K562 (cell line): ENCODE data around the gene SRCAP. TPM values are rescaled to one million over a fixed set of nuclear protein-coding genes. Genes with fewer than 3 reads are reported as not detected.

Source experiments
- ATAC-seq: fragments of 200-7000 bp; cut with Tn5 transposase; 3 replicates; pipeline ENCODE4 v1.9.1; 2020; ENCODE audit warnings: moderate library complexity
- BruUV-seq: library from RNA; stranded (reverse); fragments of 400-500 nt; replicated peaks from 2 replicates; lab custom pipeline; 2021; lab: Mats Ljungman, UMichigan
- CTCF ChIA-PET: fragments of 300-600 bp; formaldehyde crosslinking; extraction: SDS; loops from one replicate; lab custom pipeline; 2021; ENCODE audit warnings: low intra/inter-chr PET ratio; lab: Yijun Ruan, JAX
- POLR2A ChIA-PET: fragments of 300-600, 350-650 bp; sonication (Branson Sonifier 250); formaldehyde crosslinking; extraction: SDS; loops from one replicate; lab custom pipeline; 2021; ENCODE audit warnings: antibody characterized with exemption, inconsistent platforms; lab: Yijun Ruan, JAX
- DNase-seq, 4 experiments: peaks; one replicate each; pipeline versions ENCODE4 v3.0.0 to v3.0.0-alpha.2; 2011 to 2018; ENCODE audit warnings: low spot score in 3 of 4, mixed read lengths in 3 of 4; ENCODE audit errors: extremely low read depth in 1 of 4
- FAIRE-seq: peaks from 2 replicates; lab custom pipeline; 2011; peaks lifted over from hg19 to GRCh38; lab: Jason Lieb, UNC
- H2AFZ ChIP-seq: 2 replicates; pipeline ENCODE4 v1.6.0; 2011; ENCODE audit warnings: low read depth, low read length, control low read depth, inconsistent platforms
- H3K27ac ChIP-seq: fragments of 200-600 bp; 3 replicates; pipeline ENCODE4 v1.8.0; 2011; ENCODE audit warnings: low read depth, mild to moderate bottlenecking, control low read depth, inconsistent platforms, low read length, moderate library complexity, mixed read lengths; ENCODE audit errors: extremely low read depth
- H3K27me3 ChIP-seq, 2 experiments: fragments of 300-600 bp in 1 of 2; 2 replicates in 1 of 2; 3 replicates in 1 of 2; pipeline versions ENCODE4 v1.6.0 to v1.8.0; 2011; ENCODE audit warnings: inconsistent platforms in 2 of 2, low read length in 2 of 2, mild to moderate bottlenecking in 1 of 2, mixed read lengths in 1 of 2, moderate library complexity in 1 of 2; ENCODE audit not compliant: control insufficient read depth in 2 of 2, insufficient read depth in 2 of 2
- H3K36me3 ChIP-seq: fragments of 300-600 bp; 3 replicates; pipeline ENCODE4 v1.8.0; 2011; ENCODE audit warnings: mild to moderate bottlenecking, low read length, inconsistent platforms; ENCODE audit not compliant: control insufficient read depth, insufficient read depth
- H3K4me1 ChIP-seq, 2 experiments: fragments of 200-600 bp in 1 of 2; replicated peaks in 1 of 2; 2 replicates in 1 of 2; 3 replicates in 1 of 2; pipeline versions ENCODE4 v1.5.1 to v1.8.0; 2011; ENCODE audit warnings: inconsistent platforms in 2 of 2, low read length in 2 of 2, mild to moderate bottlenecking in 1 of 2, mixed read lengths in 1 of 2, moderate library complexity in 1 of 2; ENCODE audit not compliant: control insufficient read depth in 2 of 2, insufficient read depth in 2 of 2
- H3K4me2 ChIP-seq: 2 replicates; pipeline ENCODE4 v1.6.1; 2011; ENCODE audit warnings: low read length, control low read depth, inconsistent platforms, mixed read lengths; ENCODE audit not compliant: insufficient read depth
- H3K4me3 ChIP-seq: fragments of 200-600 bp; sonication (generic), shearing (Covaris generic); 2 replicates; pipeline ENCODE4 v1.5.1; 2016; ENCODE audit warnings: control low read depth, inconsistent platforms
- H3K79me2 ChIP-seq: fragments of 200-600 bp; 3 replicates; pipeline ENCODE4 v1.8.0; 2011; ENCODE audit warnings: low read length, inconsistent platforms; ENCODE audit not compliant: control insufficient read depth, insufficient read depth
- H3K9ac ChIP-seq, 2 experiments: 2 replicates each; pipeline versions ENCODE4 v1.6.0 to v1.6.1; 2011; ENCODE audit warnings: low read depth in 2 of 2, low read length in 2 of 2, control low read depth in 1 of 2, inconsistent platforms in 1 of 2, mild to moderate bottlenecking in 1 of 2, mixed read lengths in 1 of 2; ENCODE audit not compliant: insufficient read depth in 1 of 2
- H3K9me1 ChIP-seq: one replicate; pipeline ENCODE4 v1.6.0; 2011; ENCODE audit warnings: inconsistent platforms, mild to moderate bottlenecking, low read length, moderate library complexity; ENCODE audit not compliant: control insufficient read depth, insufficient read depth
- H3K9me3 ChIP-seq: replicated peaks from 2 replicates; pipeline ENCODE4 v1.5.1; 2011; ENCODE audit warnings: low read depth, low read length, inconsistent platforms; ENCODE audit not compliant: control insufficient read depth, insufficient read depth
- H4K20me1 ChIP-seq: replicated peaks from 2 replicates; pipeline ENCODE4 v1.6.1; 2011; ENCODE audit warnings: low read length, inconsistent platforms, mixed read lengths; ENCODE audit not compliant: control insufficient read depth, insufficient read depth
- JUND ChIP-seq, 2 experiments: IDR thresholded peaks; 2 replicates in 1 of 2; 3 replicates in 1 of 2; pipeline ENCODE4 v1.6.1; 2011; ENCODE audit warnings: borderline replicate concordance in 2 of 2, low read depth in 2 of 2, low read length in 2 of 2, improper control_type of control experiment in 1 of 2, missing biosample characterization in 1 of 2, missing genetic modification characterization in 1 of 2, missing genetic modification reagents in 1 of 2
- ZNF121 ChIP-seq: sonication (generic); formaldehyde crosslinking; conservative IDR thresholded peaks from 2 replicates; pipeline ENCODE4 v1.8.0; 2022; ENCODE audit warnings: missing genetic modification reagents
- WGBS: fragments of 100-300 bp; shearing (Covaris generic); methylation state at CpG from one replicate; pipeline ENCODE4 v1.1.6; 2016; ENCODE audit warnings: low coverage, mixed read lengths; ENCODE audit not compliant: insufficient coverage; ENCODE audit errors: missing lambda C conversion rate; 5-methylcytosine and 5-hydroxymethylcytosine counted together
- in situ Hi-C: fragments of 300-500 bp; cut with MboI; formaldehyde crosslinking; loops from 4 replicates; pipeline ENCODE4 v1.15.0; 2018; ENCODE audit warnings: inconsistent platforms, mixed read lengths
- intact Hi-C: fragments of 100-400 bp; cut with micrococcal nuclease; formaldehyde crosslinking; loops from 2 replicates; pipeline ENCODE4 v1.14.2; 2022
- polyA plus RNA-seq, 8 experiments: library from polyadenylated mRNA; depleted of rRNA in 4 of 8; stranded (reverse) in 5 of 8; unstranded in 3 of 8; fragments of >200 nt; fragmentation: Nextera tagmentation in 2 of 8; fragmentation: Illumina TruSeq in 1 of 8; extraction: Ambion mirVana in 2 of 8; extraction: Trizol in 1 of 8; gene quantifications; 2 replicates each; pipeline versions ENCODE4 v1.2.1 to v1.2.3, GENCODE V29; 2011 to 2014; ENCODE audit warnings: inconsistent platforms in 1 of 8, missing spikeins in 1 of 8
- total RNA-seq, 7 experiments: library from RNA; depleted of rRNA in 6 of 7; stranded (reverse); fragments of >200 nt in 6 of 7; fragmentation: Illumina TruSeq in 2 of 7; extraction: Trizol in 2 of 7; gene quantifications; 2 replicates each; pipeline versions ENCODE4 v1.2.1 to v1.2.3, GENCODE V29; 2011 to 2021; ENCODE audit warnings: low replicate concordance in 1 of 7
- TF ChIP-seq, protein P1 (sequence below): fragments of 250-450 bp; sonication (Bioruptor Pico); IDR thresholded peaks from 2 replicates; pipeline ENCODE4 v1.4.0; 2020

The SRCAP gene
- total and polyA plus RNA-seq, 9 of the 15 experiments (the other 6 are each of a cell fraction or from before 2014, with no cell fraction given), result 0.21 to 62.6 (median 5.8) TPM

GRCh38 chr16:30769379-30770089, 70.6 kb downstream of the SRCAP start:
- ATAC-seq (no peak), DNase-seq (no peak), FAIRE-seq (no peak)
- Histone ChIP-seq H4K20me1 (0 out of 2 replicates have a peak, but pooled peaks cover 5% of the 10 kb centered on the region), H3K4me1 (peaks cover 0 to 19% of the 10 kb centered on the region in 2 experiments; a peak in 2 of 5 replicates), H3K9me1 (no peaks in the 10 kb centered on the region), H3K9ac (no peak overlapping the region; a peak in 1 of 4 replicates), H3K27ac (no peak overlapping the region), H3K27me3 (no peaks in the 10 kb centered on the region), H3K79me2 (0 out of 3 replicates have a peak, but pooled peaks cover under 1% of the 10 kb centered on the region), H3K4me3 (no peak overlapping the region), H3K9me3 (no peaks in the 10 kb centered on the region), H3K36me3 (peaks cover 98% of the 10 kb centered on the region), H3K4me2 (no peak overlapping the region), H2AFZ (no peak overlapping the region)
- POLR2A ChIA-PET, result interaction anchor here (0.6 to 2.9 kb wide), 4 partner anchors 9 to 132 kb away, joined by 3 to 14 read pairs (median 4); partner anchors contain the start of gene PHKG2
- in situ Hi-C loops (no loop called here), intact Hi-C loops (loop anchor here (10.0 kb wide), 1 partner anchor 55 kb away; no protein-coding TSS in a partner anchor)
- TF ChIP-seq, protein P1, sequence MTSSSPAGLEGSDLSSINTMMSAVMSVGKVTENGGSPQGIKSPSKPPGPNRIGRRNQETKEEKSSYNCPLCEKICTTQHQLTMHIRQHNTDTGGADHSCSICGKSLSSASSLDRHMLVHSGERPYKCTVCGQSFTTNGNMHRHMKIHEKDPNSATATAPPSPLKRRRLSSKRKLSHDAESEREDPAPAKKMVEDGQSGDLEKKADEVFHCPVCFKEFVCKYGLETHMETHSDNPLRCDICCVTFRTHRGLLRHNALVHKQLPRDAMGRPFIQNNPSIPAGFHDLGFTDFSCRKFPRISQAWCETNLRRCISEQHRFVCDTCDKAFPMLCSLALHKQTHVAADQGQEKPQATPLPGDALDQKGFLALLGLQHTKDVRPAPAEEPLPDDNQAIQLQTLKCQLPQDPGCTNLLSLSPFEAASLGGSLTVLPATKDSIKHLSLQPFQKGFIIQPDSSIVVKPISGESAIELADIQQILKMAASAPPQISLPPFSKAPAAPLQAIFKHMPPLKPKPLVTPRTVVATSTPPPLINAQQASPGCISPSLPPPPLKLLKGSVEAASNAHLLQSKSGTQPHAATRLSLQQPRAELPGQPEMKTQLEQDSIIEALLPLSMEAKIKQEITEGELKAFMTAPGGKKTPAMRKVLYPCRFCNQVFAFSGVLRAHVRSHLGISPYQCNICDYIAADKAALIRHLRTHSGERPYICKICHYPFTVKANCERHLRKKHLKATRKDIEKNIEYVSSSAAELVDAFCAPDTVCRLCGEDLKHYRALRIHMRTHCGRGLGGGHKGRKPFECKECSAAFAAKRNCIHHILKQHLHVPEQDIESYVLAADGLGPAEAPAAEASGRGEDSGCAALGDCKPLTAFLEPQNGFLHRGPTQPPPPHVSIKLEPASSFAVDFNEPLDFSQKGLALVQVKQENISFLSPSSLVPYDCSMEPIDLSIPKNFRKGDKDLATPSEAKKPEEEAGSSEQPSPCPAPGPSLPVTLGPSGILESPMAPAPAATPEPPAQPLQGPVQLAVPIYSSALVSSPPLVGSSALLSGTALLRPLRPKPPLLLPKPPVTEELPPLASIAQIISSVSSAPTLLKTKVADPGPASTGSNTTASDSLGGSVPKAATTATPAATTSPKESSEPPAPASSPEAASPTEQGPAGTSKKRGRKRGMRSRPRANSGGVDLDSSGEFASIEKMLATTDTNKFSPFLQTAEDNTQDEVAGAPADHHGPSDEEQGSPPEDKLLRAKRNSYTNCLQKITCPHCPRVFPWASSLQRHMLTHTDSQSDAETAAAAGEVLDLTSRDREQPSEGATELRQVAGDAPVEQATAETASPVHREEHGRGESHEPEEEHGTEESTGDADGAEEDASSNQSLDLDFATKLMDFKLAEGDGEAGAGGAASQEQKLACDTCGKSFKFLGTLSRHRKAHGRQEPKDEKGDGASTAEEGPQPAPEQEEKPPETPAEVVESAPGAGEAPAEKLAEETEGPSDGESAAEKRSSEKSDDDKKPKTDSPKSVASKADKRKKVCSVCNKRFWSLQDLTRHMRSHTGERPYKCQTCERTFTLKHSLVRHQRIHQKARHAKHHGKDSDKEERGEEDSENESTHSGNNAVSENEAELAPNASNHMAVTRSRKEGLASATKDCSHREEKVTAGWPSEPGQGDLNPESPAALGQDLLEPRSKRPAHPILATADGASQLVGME (CRISPR knock-in tag), result no peak
- TF ChIP-seq JUND (IDR thresholded peaks at IDR 0.05; ENCODE audit: borderline replicate concordance, low read depth, low read length) (no peak), JUND (tag; IDR thresholded peaks at IDR 0.05; ENCODE audit: borderline replicate concordance, low read depth, low read length) (no peak), ZNF121 (CRISPR knock-in tag) (peak; percentile 71)
- CTCF ChIA-PET, result no interaction called here
- 94% methylated on average over 14 of the region's 17 CpGs for WGBS
- BruUV-seq, result no TSS peak
